A549 (cell line): ENCODE data around the gene ITGA2.

ENCODE experiments used
- EP300 ChIP-seq, 2 experiments: fragments of >200 bp; sonication (Bioruptor Twin); formaldehyde crosslinking; IDR thresholded peaks; 2 replicates in 1 of 2; 3 replicates in 1 of 2; pipeline ENCODE4 v1.6.1; 2016 to 2017
- ESRRA ChIP-seq: fragments of 150-350 bp; IDR thresholded peaks from 2 replicates; pipeline ENCODE4 v1.6.1; 2014; ENCODE audit warnings: mild to moderate bottlenecking, low read length, borderline replicate concordance
- JUN ChIP-seq, 2 experiments: fragments of >200 bp; sonication (Bioruptor Twin); formaldehyde crosslinking; IDR thresholded peaks; 2 replicates in 1 of 2; 3 replicates in 1 of 2; pipeline ENCODE4 v1.6.1; 2016 to 2017
- POLR2A ChIP-seq: IDR thresholded peaks from 2 replicates; pipeline ENCODE4 v1.6.1; 2012; ENCODE audit warnings: mild to moderate bottlenecking, low read length
- RAD21 ChIP-seq, 2 experiments: fragments of >200 bp in 1 of 2; sonication (Bioruptor Twin) in 1 of 2; formaldehyde crosslinking in 1 of 2; IDR thresholded peaks in 1 of 2; conservative IDR thresholded peaks in 1 of 2; 2 replicates in 1 of 2; 3 replicates in 1 of 2; pipeline ENCODE4 v1.6.1; 2012 to 2018; ENCODE audit warnings: inconsistent platforms in 1 of 2
- RFX5 ChIP-seq: fragments of 450-650 bp; IDR thresholded peaks from 2 replicates; pipeline ENCODE4 v1.7.1; 2014; ENCODE audit warnings: antibody characterized with exemption, mild to moderate bottlenecking, moderate library complexity
- ZNF302 ChIP-seq: fragments of 250-450 bp; sonication (Bioruptor Pico); IDR thresholded peaks from 2 replicates; pipeline ENCODE4 v1.9.0; 2021; ENCODE audit warnings: inconsistent platforms, mild to moderate bottlenecking, moderate library complexity
- TF ChIP-seq, protein P1 (sequence below): fragments of >200 bp; sonication (Bioruptor Twin); formaldehyde crosslinking; IDR thresholded peaks from 3 replicates; pipeline ENCODE4 v1.5.1; 2016
- TF ChIP-seq, protein P2 (sequence below): fragments of >200 bp; sonication (Bioruptor Twin); formaldehyde crosslinking; IDR thresholded peaks from 3 replicates; pipeline ENCODE4 v1.6.1; 2016
- TF ChIP-seq, protein P3 (sequence below): IDR thresholded peaks from 2 replicates; pipeline ENCODE4 v1.6.1; 2012

DNA sequence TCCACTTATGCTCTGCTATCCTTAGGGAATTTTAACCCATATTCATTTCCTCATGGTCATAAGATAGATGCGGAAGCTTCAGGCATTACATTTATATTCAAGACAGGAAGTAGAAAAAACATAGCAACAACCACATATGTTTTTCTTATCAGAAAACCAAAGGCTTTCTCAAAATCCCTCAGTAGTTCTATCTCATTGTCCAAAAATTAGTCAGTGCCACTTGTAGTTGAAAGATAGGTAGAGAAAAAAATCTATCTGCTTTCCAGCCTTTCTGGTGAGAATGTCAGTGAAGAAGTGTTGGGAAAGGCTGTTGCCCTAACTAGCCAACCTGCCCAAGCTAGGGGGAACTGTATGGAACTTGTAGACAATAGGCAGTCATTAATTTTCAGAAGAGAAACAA is 143.9 kb downstream of the ITGA2 start:
- TF ChIP-seq, protein P1, sequence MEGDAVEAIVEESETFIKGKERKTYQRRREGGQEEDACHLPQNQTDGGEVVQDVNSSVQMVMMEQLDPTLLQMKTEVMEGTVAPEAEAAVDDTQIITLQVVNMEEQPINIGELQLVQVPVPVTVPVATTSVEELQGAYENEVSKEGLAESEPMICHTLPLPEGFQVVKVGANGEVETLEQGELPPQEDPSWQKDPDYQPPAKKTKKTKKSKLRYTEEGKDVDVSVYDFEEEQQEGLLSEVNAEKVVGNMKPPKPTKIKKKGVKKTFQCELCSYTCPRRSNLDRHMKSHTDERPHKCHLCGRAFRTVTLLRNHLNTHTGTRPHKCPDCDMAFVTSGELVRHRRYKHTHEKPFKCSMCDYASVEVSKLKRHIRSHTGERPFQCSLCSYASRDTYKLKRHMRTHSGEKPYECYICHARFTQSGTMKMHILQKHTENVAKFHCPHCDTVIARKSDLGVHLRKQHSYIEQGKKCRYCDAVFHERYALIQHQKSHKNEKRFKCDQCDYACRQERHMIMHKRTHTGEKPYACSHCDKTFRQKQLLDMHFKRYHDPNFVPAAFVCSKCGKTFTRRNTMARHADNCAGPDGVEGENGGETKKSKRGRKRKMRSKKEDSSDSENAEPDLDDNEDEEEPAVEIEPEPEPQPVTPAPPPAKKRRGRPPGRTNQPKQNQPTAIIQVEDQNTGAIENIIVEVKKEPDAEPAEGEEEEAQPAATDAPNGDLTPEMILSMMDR, result no peak
- TF ChIP-seq, protein P2, sequence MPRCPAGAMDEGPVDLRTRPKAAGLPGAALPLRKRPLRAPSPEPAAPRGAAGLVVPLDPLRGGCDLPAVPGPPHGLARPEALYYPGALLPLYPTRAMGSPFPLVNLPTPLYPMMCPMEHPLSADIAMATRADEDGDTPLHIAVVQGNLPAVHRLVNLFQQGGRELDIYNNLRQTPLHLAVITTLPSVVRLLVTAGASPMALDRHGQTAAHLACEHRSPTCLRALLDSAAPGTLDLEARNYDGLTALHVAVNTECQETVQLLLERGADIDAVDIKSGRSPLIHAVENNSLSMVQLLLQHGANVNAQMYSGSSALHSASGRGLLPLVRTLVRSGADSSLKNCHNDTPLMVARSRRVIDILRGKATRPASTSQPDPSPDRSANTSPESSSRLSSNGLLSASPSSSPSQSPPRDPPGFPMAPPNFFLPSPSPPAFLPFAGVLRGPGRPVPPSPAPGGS, result no peak
- TF ChIP-seq EP300 (IDR thresholded peaks at IDR 0.05), result no peak
- TF ChIP-seq POLR2A, result no peak
- no peak for TF ChIP-seq JUN (IDR thresholded peaks at IDR 0.05)
- TF ChIP-seq ZNF302 (CRISPR knock-in tag), result no peak
- TF ChIP-seq RAD21 (conservative IDR thresholded peaks at IDR 0.05 in 1 of 2, IDR thresholded peaks at IDR 0.05 in 1 of 2), result no peak
- no peak for TF ChIP-seq RFX5
- TF ChIP-seq ESRRA, result no peak
- TF ChIP-seq, protein P3, sequence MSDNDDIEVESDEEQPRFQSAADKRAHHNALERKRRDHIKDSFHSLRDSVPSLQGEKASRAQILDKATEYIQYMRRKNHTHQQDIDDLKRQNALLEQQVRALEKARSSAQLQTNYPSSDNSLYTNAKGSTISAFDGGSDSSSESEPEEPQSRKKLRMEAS, result no peak
